IPS-18c (cell line): Measurements from ENCODE around the gene BRME1.

Source experiments
- H3K4me3 ChIP-seq: 2 replicates; pipeline ENCODE4 v1.7.0; 2013; ENCODE audit warnings: low read depth, mild to moderate bottlenecking, low read length, moderate library complexity; ENCODE audit not compliant: insufficient read depth
- H3K9me3 ChIP-seq: one replicate; pipeline ENCODE4 v1.6.1; 2013; ENCODE audit warnings: mild to moderate bottlenecking, low read length, moderate library complexity; ENCODE audit not compliant: control insufficient read depth, insufficient read depth

BRME1 gene

GRCh38 chr19:13905634-13906520 is at the start of gene BRME1, which contains the start of gene CC2D1A:
BRME1 (minus strand) TSS chr19:13906117; CDS start chr19:13904892, 1,225 bp downstream.
CC2D1A (plus strand) TSS chr19:13906201; CDS start chr19:13906442, 241 bp downstream.
- H3K4me3 ChIP-seq: peak within 1 kb of the TSS; percentile 82
- H3K9me3 ChIP-seq: no peaks in the 10 kb centered on the region

GRCh38 chr19:13954185-13954584 is 48.3 kb upstream of the BRME1 start:
- no peaks in the 10 kb centered on the region for H3K9me3 ChIP-seq
- H3K4me3 ChIP-seq: no peak overlapping the region

GRCh38 chr19:13952931-13953531 is 47.1 kb upstream of the BRME1 start:
- H3K9me3 ChIP-seq: no peaks in the 10 kb centered on the region
- H3K4me3 ChIP-seq: peak overlapping the region; percentile 80

- peak within 1 kb of the TSS; percentile 87 for H3K4me3 ChIP-seq
- no peaks in the 10 kb centered on the region for H3K9me3 ChIP-seq
Observed at GRCh38 chr19:13952154-13952930, 46.4 kb upstream of the BRME1 start, which contains the start of gene DCAF15. DCAF15 (plus strand) TSS chr19:13952509; CDS start chr19:13952513, 4 bp downstream.

- H3K4me3 ChIP-seq: peak overlapping the region; percentile 56
Observed at GRCh38 chr19:13951799-13952153, 45.9 kb upstream of the BRME1 start.

GRCh38 chr19:13951043-13951442 is 45.1 kb upstream of the BRME1 start:
- Histone ChIP-seq H3K4me3 (no peak overlapping the region), H3K9me3 (no peaks in the 10 kb centered on the region)

More at GRCh38 chr19:13951799-13952153, 45.9 kb upstream of the BRME1 start:
- no peaks in the 10 kb centered on the region for H3K9me3 ChIP-seq

- Histone ChIP-seq H3K4me3 (no peak overlapping the region), H3K9me3 (peaks cover 5% of the 10 kb centered on the region)
Observed at GRCh38 chr19:13946414-13946813, 40.5 kb upstream of the BRME1 start.

GRCh38 chr19:13942023-13942684 is 36.2 kb upstream of the BRME1 start:
- Histone ChIP-seq H3K4me3 (no peak overlapping the region), H3K9me3 (peaks cover 5% of the 10 kb centered on the region)

- no peak within 1 kb of the TSS; the same call in 1 of the 2 replicates for H3K4me3 ChIP-seq
- H3K9me3 ChIP-seq: peaks cover 5% of the 10 kb centered on the region
Observed at GRCh38 chr19:13938301-13939064, 32.6 kb upstream of the BRME1 start, which contains the start of gene PODNL1. PODNL1 (minus strand) TSS chr19:13938417; CDS start chr19:13938181, 236 bp downstream.

- H3K9me3 ChIP-seq: peaks cover 5% of the 10 kb centered on the region
- H3K4me3 ChIP-seq: no peak overlapping the region; the same call in 1 of the 2 replicates
Observed at GRCh38 chr19:13937479-13938300, 31.8 kb upstream of the BRME1 start.

GRCh38 chr19:13935765-13936510 is 30.0 kb upstream of the BRME1 start:
- no peaks in the 10 kb centered on the region for H3K9me3 ChIP-seq
- H3K4me3 ChIP-seq: no peak overlapping the region

- Histone ChIP-seq H3K4me3 (no peak overlapping the region), H3K9me3 (no peaks in the 10 kb centered on the region)
Observed at GRCh38 chr19:13934785-13935109, 28.8 kb upstream of the BRME1 start.

GRCh38 chr19:13932911-13933393 is 27.0 kb upstream of the BRME1 start:
- no peaks in the 10 kb centered on the region for H3K9me3 ChIP-seq
- no peak overlapping the region for H3K4me3 ChIP-seq

GRCh38 chr19:13932149-13932637 is 26.3 kb upstream of the BRME1 start:
- Histone ChIP-seq H3K9me3 (no peaks in the 10 kb centered on the region), H3K4me3 (no peak overlapping the region)
